Activated CD8-positive, alpha-beta memory T cell treated with anti-CD3 and anti-CD28 coated beads for 4 hours (primary cell): ENCODE results near the gene SMIM10L2A.
"Not testable (repeated sequence)": the region's sequence is repeated elsewhere in the genome, so short reads cannot be mapped to it uniquely, and the experiment has no call there.

Source experiments
- DNase-seq, 2 donors: peaks; one replicate each; pipeline ENCODE4 v3.0.0-alpha.2; 2020; ENCODE audit warnings: low read depth in 2 of 2

Gene SMIM10L2A

GRCh38 chrX:135421932-135422809 is at the start of gene SMIM10L2A:
Gene SMIM10L2A, plus strand, starts transcription at chrX:135421944. Its CDS starts 188 bp downstream, at chrX:135422132.
- DNase-seq: no peak

- no peak for DNase-seq
Measured at GRCh38 chrX:135373357-135373756, 48.4 kb upstream of the SMIM10L2A start.

- DNase-seq: no peak
Measured at GRCh38 chrX:135382260-135382659, 39.5 kb upstream of the SMIM10L2A start.

- DNase-seq: no peak
Measured at GRCh38 chrX:135383249-135383648, 38.5 kb upstream of the SMIM10L2A start.

GRCh38 chrX:135384161-135384836 is 37.4 kb upstream of the SMIM10L2A start:
- peak in 1 of 2 donors; percentile 6 for DNase-seq

GRCh38 chrX:135388841-135389240 is 32.9 kb upstream of the SMIM10L2A start:
- no peak for DNase-seq

GRCh38 chrX:135389243-135389642 is 32.5 kb upstream of the SMIM10L2A start:
- DNase-seq: no peak

- no peak for DNase-seq
Measured at GRCh38 chrX:135389717-135390116, 32.0 kb upstream of the SMIM10L2A start.

- no peak for DNase-seq
Measured at GRCh38 chrX:135391734-135392133, 30.0 kb upstream of the SMIM10L2A start.

- DNase-seq: no peak
Measured at GRCh38 chrX:135393051-135393450, 28.7 kb upstream of the SMIM10L2A start.

GRCh38 chrX:135395064-135395463 is 26.7 kb upstream of the SMIM10L2A start:
- DNase-seq: no peak

- DNase-seq: no peak
Measured at GRCh38 chrX:135396109-135396508, 25.6 kb upstream of the SMIM10L2A start.

- no peak for DNase-seq
Measured at GRCh38 chrX:135396566-135396965, 25.2 kb upstream of the SMIM10L2A start.

GRCh38 chrX:135397652-135398051 is 24.1 kb upstream of the SMIM10L2A start:
- DNase-seq: no peak

GRCh38 chrX:135403374-135403773 is 18.4 kb upstream of the SMIM10L2A start:
- DNase-seq: no peak

GRCh38 chrX:135406428-135406827 is 15.3 kb upstream of the SMIM10L2A start:
- DNase-seq: not testable (repeated sequence)

GRCh38 chrX:135408794-135409193 is 12.9 kb upstream of the SMIM10L2A start:
- no peak for DNase-seq

- no peak for DNase-seq
Measured at GRCh38 chrX:135410861-135411627, 10.7 kb upstream of the SMIM10L2A start.

- no peak for DNase-seq
Measured at GRCh38 chrX:135411893-135412292, 9.9 kb upstream of the SMIM10L2A start.

- DNase-seq: no peak
Measured at GRCh38 chrX:135416546-135416945, 5.2 kb upstream of the SMIM10L2A start.

GRCh38 chrX:135420831-135421230 is 913 bp upstream of the SMIM10L2A start:
- no peak for DNase-seq

- peak; percentile 74 for DNase-seq
Measured at GRCh38 chrX:135421537-135421931, 210 bp upstream of the SMIM10L2A start.
